Measurements from ENCODE around the gene ITGA7.
"Not testable (repeated sequence)": the region's sequence is repeated elsewhere in the genome, so short reads cannot be mapped to it uniquely, and the experiment has no call there.

ITGA7 gene

DNA sequence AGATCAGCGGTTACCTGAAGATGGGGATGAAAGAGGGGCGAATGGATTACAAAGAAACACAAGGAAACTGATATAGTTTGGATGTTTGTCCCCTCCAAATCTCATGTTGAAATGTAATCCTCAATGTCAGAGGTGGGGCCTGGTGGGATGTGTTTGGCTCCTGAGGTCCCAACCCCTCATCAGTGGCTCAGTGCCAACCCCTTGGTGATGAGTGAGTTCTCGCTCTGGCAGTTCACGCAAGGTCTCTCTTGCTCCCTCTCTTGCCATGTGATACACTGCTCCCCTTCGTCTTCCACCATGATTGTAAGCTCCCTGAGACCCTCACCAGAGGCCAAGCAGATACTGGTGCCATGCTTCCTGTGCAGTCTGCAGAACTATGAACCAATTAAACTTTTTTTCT is 28.0 kb downstream of the ITGA7 start:
- no peak for DNase-seq

GRCh38 chr12:55676707-55677106 is 31.0 kb downstream of the ITGA7 start:
- no peak for DNase-seq

DNA sequence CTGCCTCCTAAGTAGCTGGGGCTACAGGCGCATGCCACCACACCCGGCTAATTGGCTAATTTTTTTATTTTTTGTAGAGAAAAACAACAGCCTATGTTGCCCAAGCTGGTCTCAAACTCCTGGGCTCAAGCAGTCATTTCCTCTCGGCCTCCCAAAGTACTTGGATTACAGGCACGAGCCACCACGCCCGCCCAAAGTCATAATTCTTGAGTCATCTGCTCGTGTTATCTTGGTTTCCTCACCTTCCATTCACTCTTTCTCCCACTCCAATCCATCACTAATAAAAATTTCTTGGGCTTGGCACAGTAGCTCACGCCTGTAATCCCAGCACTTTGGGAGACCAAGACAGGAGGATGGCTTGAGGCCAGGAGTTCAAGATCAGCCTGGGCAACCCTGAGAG is 32.0 kb downstream of the ITGA7 start:
- no peak for DNase-seq

DNA sequence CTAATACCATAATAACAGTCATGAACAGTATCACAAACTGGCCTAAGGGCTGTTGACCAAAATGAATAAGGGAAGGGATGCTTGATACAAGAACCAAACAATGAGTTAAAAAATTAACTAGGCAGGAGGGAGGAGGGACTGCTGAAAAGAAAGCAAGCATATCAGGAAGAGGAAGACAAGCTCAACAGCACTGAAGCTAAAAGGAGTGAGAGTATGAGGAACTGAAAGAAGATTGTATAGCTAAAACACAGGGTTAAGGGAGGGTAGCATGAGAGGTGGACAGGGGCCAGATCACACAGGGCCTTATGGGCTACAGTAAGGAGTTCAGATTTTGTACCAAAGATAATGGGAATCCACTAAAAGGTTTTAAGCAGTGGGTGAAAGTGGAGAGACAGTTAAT is 34.1 kb downstream of the ITGA7 start:
- no peak for DNase-seq

DNA sequence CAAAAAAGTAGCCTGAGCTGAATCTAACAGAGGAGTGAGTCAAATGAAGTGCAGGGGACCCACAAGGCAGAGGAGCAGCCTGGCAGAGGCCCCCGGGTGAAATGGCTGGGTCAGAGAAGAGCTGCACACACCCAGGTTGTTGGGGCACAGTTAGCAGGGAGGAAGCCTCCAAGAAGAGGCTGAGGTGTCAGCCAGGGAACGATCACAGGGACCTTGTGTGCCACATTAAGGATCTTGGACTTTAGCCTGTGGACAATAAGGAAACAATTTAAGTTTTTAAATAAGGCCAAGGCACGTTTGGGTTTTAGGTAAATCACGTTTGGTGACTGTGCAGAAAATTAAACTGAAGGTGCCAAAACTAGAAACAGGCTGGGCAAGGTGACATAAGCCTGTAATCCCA is 36.0 kb downstream of the ITGA7 start:
- no peak for DNase-seq

- peak; percentile 22 for DNase-seq
These were observed 37.4 kb downstream of the ITGA7 start for GRCh38 chr12:55670276-55670675.

GRCh38 chr12:55666508-55666907 is 41.2 kb downstream of the ITGA7 start:
- peak; percentile 8 for DNase-seq

DNA sequence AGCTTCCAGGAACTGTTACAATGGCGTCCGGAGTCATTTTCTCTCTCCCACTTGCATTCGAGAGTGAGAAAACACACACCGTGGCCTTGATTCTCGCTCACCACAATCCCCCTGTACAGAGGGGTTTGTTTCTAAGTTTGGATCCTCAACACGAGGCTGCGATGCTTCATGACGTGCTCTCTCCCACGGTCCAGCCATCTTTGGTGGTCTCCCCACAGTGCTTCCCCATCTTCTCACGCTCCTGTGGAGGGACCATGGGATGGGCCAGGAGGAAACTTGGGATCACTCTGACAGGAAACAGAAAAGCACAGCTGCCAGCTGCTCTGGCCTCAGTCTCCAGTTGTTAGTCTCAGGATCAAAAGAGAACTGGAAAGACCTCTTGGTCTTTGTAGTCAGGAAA is 42.9 kb downstream of the ITGA7 start:
- DNase-seq: no peak

- no peak for DNase-seq
These were observed 44.3 kb downstream of the ITGA7 start for GRCh38 chr12:55663391-55663790.

DNA sequence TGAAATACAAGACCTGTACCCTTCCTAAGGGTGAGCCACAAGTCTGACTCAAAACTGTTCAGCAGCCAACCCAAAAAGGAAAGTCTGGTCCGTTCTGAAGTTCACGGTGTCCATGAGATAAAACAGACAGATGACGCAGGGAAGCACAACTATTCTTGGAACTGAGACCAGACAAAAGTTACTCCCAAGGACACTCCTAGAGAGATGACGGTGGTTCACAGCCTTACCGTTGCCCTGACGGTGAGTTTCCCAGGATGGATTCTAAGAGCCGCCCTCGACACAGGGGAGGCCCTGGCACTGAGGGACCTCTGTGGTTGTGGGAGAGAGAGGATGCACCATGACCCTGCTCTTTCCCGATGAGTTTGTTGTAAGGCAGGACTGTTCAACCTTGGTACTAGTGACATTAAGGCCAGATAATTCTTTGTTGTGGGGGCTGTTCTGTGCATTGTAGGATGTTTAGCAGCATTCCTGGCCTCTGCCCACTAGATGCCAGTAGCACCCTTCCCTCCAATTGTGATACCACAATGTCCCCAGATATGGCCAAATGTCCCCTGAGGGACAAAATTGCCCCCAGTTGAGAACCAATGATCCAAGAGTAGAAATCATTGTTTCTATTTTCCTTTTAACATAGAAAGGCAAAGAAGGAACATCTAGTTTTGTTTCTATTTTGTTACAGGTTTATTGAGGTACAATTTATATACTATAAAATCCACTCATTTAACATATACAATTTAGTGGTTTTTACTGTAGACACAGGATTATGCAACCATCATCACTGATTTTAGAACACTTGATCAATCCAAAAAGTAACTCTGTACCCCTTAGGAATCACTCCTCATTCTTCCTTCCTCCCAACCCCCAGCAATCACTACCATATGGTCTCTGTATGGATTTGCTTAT is 48.0 kb downstream of the ITGA7 start:
- DNase-seq: no peak

DNA sequence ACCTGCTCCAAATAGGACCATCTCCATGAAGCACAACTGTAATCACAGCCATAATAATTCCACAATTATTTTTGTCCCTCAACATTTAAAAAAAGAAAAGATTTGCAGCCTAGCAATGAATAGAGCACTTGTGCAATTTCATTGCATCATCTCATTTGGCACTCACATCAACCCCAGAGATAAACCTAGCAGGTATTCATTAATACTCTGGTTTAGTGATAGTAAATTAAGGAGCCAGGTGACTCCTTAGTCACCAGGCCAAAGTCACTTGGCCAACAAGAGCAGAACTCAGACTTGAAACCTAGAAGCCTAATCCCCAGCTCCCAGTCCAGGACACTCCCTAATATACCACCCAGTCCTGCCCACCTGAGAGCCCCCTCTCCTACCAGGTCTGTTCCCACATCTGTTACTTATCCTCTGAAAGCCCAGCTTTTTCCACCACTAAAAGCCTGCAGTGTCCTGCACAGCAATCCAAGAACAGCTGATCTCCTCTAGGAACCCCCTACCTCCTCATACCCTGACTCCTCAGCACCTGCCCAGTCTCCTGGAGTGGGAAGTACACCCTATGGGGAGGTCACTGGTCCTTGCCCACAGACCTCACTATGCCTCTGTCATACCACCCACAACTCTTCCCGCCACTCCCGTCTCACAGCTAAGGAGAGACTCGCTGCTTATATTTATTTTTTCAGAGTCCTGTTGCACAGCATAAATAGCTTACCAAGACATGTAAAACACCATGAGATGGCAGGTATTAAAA is 48.9 kb downstream of the ITGA7 start:
- DNase-seq: peak; percentile 2

GRCh38 chr12:55658212-55658611 is 49.5 kb downstream of the ITGA7 start:
- DNase-seq: peak; percentile 15

GRCh38 chr12:55657212-55657611 is 50.5 kb downstream of the ITGA7 start:
- DNase-seq: no peak

GRCh38 chr12:55654511-55655214 is 53.0 kb downstream of the ITGA7 start:
- no peak for DNase-seq

- DNase-seq: peak; percentile 42
These were observed 54.7 kb downstream of the ITGA7 start for GRCh38 chr12:55653031-55653430.

DNA sequence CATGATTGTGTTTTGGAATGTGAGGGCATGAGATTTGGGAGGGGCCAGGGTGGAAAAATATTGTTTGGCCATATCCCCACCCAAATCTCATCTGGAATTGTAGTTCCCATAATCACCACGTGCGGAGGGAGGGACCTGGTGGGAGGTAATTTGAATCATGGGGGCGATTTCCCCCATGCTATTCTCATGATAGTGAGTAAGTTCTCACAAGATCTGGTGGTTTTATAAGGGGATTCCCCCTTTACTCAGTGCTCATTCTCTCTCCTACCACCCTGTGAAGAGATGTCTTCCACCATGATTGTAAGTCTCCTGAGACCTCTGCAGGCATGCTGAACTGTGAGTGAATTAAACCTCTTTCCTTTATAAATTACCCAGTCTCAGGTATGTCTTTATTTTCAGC is 55.4 kb downstream of the ITGA7 start:
- peak; percentile 51 for DNase-seq

GRCh38 chr12:55651299-55651683 is 56.4 kb downstream of the ITGA7 start:
- DNase-seq: no peak

DNA sequence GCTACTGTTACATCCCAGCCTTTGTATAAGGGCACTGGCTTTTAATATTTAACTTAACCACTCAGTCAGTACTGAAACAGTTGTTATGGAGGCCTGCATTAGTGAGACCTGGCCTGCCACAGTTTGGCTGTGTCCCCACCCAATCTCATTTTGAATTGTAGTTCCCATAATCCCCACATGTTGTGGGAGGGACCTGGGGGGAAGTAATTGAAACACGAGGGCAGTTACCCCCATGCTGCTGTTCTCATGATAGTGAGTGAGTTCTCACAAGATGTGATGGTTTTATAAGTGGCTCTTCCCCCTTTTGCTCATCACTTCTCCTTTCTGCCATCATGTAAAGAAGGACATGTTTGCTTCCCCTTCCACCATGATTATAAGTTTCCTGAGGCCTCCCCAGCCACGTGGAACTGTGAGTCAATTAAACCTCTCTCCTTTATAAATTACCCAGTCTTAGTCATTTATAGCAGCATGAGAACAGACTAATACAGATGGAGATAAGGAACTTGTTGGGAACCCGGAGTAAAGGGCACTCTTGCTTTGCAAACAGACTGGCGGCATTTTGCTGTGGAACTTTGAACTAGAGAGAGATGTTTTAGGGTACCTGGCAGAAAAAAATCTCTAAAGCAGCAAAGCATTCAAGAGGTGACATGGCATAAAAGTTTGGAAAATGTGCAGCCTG is 56.9 kb downstream of the ITGA7 start:
- not testable (repeated sequence) for DNase-seq

DNA sequence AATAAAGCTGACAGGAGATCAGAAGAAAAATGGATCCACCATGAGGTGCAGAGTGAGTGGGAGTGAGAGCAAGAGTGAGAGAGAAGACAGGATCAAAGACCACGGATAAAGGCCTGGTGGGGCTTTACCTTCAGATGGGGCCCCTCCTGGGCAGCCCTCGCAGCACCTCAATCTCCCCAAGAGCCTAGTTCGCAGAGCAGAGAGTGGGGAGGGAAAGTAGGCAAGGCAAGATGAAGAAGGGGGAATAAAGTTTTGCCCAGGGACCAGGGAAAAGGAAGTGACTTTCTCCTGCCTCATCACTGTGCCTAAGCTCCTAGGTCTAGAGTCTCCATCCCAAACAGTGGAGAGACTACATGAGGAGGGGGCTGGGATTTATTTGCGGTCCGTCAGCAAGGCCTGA is 60.7 kb downstream of the ITGA7 start:
- DNase-seq: no peak

GRCh38 chr12:55644591-55644990 is 63.1 kb downstream of the ITGA7 start:
- no peak for DNase-seq

GRCh38 chr12:55642669-55643068 is 65.0 kb downstream of the ITGA7 start:
- DNase-seq: no peak

- no peak for DNase-seq
These were observed 65.4 kb downstream of the ITGA7 start for GRCh38 chr12:55642267-55642666.

DNA sequence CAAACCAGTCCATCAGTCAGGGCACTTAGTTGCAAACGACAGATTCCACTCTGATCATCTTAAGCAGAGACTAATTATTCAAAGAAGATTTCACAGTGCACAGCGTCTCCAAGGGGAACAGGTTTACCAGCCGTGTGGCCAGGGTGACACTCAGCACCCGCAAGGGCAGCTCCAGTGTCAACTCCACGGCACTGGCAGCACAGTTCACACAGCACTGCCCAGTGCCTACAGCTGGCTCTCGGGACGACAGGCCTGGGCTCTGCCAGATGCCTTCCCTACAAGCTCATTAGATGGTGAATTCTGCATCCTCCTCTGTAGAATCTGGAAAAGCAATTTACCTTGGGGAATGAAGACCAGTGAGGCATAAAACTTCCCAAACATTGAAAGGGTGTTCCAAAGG is 66.1 kb downstream of the ITGA7 start:
- no peak for DNase-seq

Measured in activated CD8-positive, alpha-beta memory T cell treated with anti-CD3 and anti-CD28 coated beads, Interleukin-2, amount 50 U/mL, for 48 hours (primary cell).